Endothelial cell of umbilical vein (primary cell): ENCODE measurements around the gene PI4KB. TPM values are rescaled to one million over a fixed set of nuclear protein-coding genes. Genes with fewer than 3 reads are reported as not detected.
A peak's percentile ranks its signal among the peaks of the same experiment; 100 is the strongest.

Source experiments
- BruUV-seq: library from RNA; stranded (reverse); fragments of 400-500 nt; replicated peaks from 2 replicates; lab custom pipeline; 2021; lab: Mats Ljungman, UMichigan
- CTCF ChIA-PET: fragments of 300-600, 350-600 bp; sonication (Branson Sonifier 250); formaldehyde crosslinking; loops from one replicate; lab custom pipeline; 2021; ENCODE audit warnings: antibody characterized with exemption, inconsistent platforms; lab: Charles Lee
- POLR2A ChIA-PET: fragments of 300-600, 350-600 bp; sonication (Branson Sonifier 250); formaldehyde crosslinking; loops from one replicate; lab custom pipeline; 2021; ENCODE audit warnings: antibody characterized with exemption, inconsistent platforms; lab: Charles Lee
- DNase-seq: peaks from one replicate; pipeline ENCODE4 v3.0.0-alpha.2; 2011; ENCODE audit warnings: low read depth, low spot score
- FAIRE-seq: peaks from 2 replicates; lab custom pipeline; 2011; peaks lifted over from hg19 to GRCh38; lab: Jason Lieb, UNC
- H2AFZ ChIP-seq: 2 replicates; pipeline ENCODE4 v1.6.0; 2012; ENCODE audit warnings: low read depth, low read length, control low read depth, inconsistent platforms
- H3K27ac ChIP-seq: 2 replicates; pipeline ENCODE4 v1.5.1; 2011; ENCODE audit warnings: low read depth, mild to moderate bottlenecking, control low read depth, low read length, moderate library complexity; ENCODE audit not compliant: insufficient read depth
- H3K27me3 ChIP-seq, 2 experiments: 2 replicates each; pipeline versions ENCODE4 v1.6.0 to v1.6.1; 2011; ENCODE audit warnings: low read length in 2 of 2, mixed read lengths in 1 of 2; ENCODE audit not compliant: control insufficient read depth in 2 of 2, insufficient read depth in 2 of 2
- H3K36me3 ChIP-seq, 2 experiments: 2 replicates in 1 of 2; 3 replicates in 1 of 2; pipeline ENCODE4 v1.5.1; 2011; ENCODE audit warnings: low read length in 2 of 2, mild to moderate bottlenecking in 1 of 2, moderate library complexity in 1 of 2; ENCODE audit not compliant: control insufficient read depth in 2 of 2, insufficient read depth in 2 of 2; ENCODE audit errors: extremely low read depth in 1 of 2
- H3K4me1 ChIP-seq: 3 replicates; pipeline ENCODE4 v1.5.1; 2011; ENCODE audit warnings: mild to moderate bottlenecking, low read length; ENCODE audit not compliant: control insufficient read depth, insufficient read depth; ENCODE audit errors: extremely low read depth
- H3K4me2 ChIP-seq: 2 replicates; pipeline ENCODE4 v1.6.1; 2011; ENCODE audit warnings: low read length, control low read depth, mixed read lengths; ENCODE audit not compliant: insufficient read depth
- H3K4me3 ChIP-seq, 3 experiments: fragments of 200-600 bp in 1 of 3; sonication (generic), shearing (Covaris generic) in 1 of 3; replicated peaks in 1 of 3; 2 replicates each; pipeline ENCODE4 v1.5.1; 2011 to 2016; ENCODE audit warnings: control low read depth in 3 of 3, low read length in 3 of 3, mild to moderate bottlenecking in 2 of 3, inconsistent platforms in 1 of 3, low read depth in 1 of 3, moderate library complexity in 1 of 3; ENCODE audit not compliant: insufficient read depth in 1 of 3
- H3K79me2 ChIP-seq: 2 replicates; pipeline ENCODE4 v1.6.0; 2012; ENCODE audit warnings: low read length, inconsistent platforms; ENCODE audit not compliant: control insufficient read depth, insufficient read depth
- H3K9ac ChIP-seq: replicated peaks from 2 replicates; pipeline ENCODE3; 2011; ENCODE audit warnings: low read length, control low read depth; ENCODE audit not compliant: insufficient read depth; ENCODE audit errors: extremely low read depth
- H3K9me1 ChIP-seq: replicated peaks from 3 replicates; pipeline ENCODE4 v1.6.0; 2011; ENCODE audit warnings: mild to moderate bottlenecking, low read length; ENCODE audit not compliant: control insufficient read depth, insufficient read depth; ENCODE audit errors: extremely low read depth
- H3K9me3 ChIP-seq: replicated peaks from 2 replicates; pipeline ENCODE4 v1.5.1; 2012; ENCODE audit warnings: low read length, inconsistent platforms; ENCODE audit not compliant: control insufficient read depth, insufficient read depth
- H4K20me1 ChIP-seq: replicated peaks from 2 replicates; pipeline ENCODE3; 2011; ENCODE audit warnings: mild to moderate bottlenecking, low read length; ENCODE audit not compliant: control insufficient read depth, insufficient read depth; ENCODE audit errors: extremely low read depth
- CTCF ChIP-seq, 2 donors: IDR thresholded peaks; 1 replicate in 1 of 2; 2 replicates in 1 of 2; pipeline ENCODE4 v1.5.1; 2011; ENCODE audit warnings: low read length in 2 of 2, mild to moderate bottlenecking in 2 of 2, moderate library complexity in 2 of 2, control low read depth in 1 of 2, inconsistent platforms in 1 of 2, low read depth in 1 of 2; ENCODE audit not compliant: insufficient read depth in 1 of 2; ENCODE audit errors: extremely low read depth in 1 of 2
- EZH2 ChIP-seq: IDR thresholded peaks from 2 replicates; pipeline ENCODE4 v1.6.1; 2012; ENCODE audit warnings: borderline replicate concordance, low read depth, mild to moderate bottlenecking, moderate library complexity, low read length, inconsistent platforms; ENCODE audit not compliant: severe bottlenecking
- FOS ChIP-seq: IDR thresholded peaks from 2 replicates; pipeline ENCODE4 v1.6.1; 2011; ENCODE audit warnings: mild to moderate bottlenecking, low read length, moderate library complexity, borderline replicate concordance; ENCODE audit not compliant: insufficient read depth
- GATA2 ChIP-seq: IDR thresholded peaks from 2 replicates; pipeline ENCODE4 v1.7.0; 2011; ENCODE audit warnings: low read depth, mild to moderate bottlenecking, moderate library complexity, mixed read lengths, low read length; ENCODE audit not compliant: insufficient read length, insufficient read depth
- JUN ChIP-seq: IDR thresholded peaks from 2 replicates; pipeline ENCODE4 v1.6.1; 2011; ENCODE audit warnings: borderline replicate concordance, low read depth; ENCODE audit not compliant: insufficient read length, insufficient read depth
- MAX ChIP-seq: IDR thresholded peaks from 2 replicates; pipeline ENCODE4 v1.6.1; 2011; ENCODE audit not compliant: insufficient read depth, insufficient read length
- MYC ChIP-seq: IDR thresholded peaks from one replicate; pipeline ENCODE4 v1.6.1; 2011; ENCODE audit warnings: mild to moderate bottlenecking, low read depth, low read length
- POLR2A ChIP-seq: IDR thresholded peaks from 2 replicates; pipeline ENCODE4 v1.6.1; 2012; ENCODE audit warnings: low read depth, mild to moderate bottlenecking, control low read depth, low read length
- POLR2AphosphoS5 ChIP-seq: IDR thresholded peaks from 2 replicates; pipeline ENCODE4 v1.6.1; 2012; ENCODE audit warnings: low read depth, mild to moderate bottlenecking, control low read depth, low read length, moderate library complexity; ENCODE audit not compliant: insufficient read depth
- dilution Hi-C: fragments of 300-500 bp; cut with MboI; formaldehyde crosslinking; loops from one replicate; pipeline ENCODE4 v1.15.0; 2019; ENCODE audit warnings: low sequenced_read_pairs; ENCODE audit not compliant: extremely low pct_ligation_motif_present
- intact Hi-C: fragments of 100-400 bp; cut with micrococcal nuclease; formaldehyde crosslinking; loops from one replicate; pipeline ENCODE4 v1.10.0; 2022
- polyA plus RNA-seq, 4 experiments: library from polyadenylated mRNA; depleted of rRNA in 3 of 4; stranded (reverse) in 3 of 4; unstranded in 1 of 4; fragments of >200 nt; gene quantifications; 2 replicates each; pipeline versions ENCODE4 v1.2.1 to v1.2.3, GENCODE V29; 2011 to 2012; ENCODE audit warnings: missing spikeins in 1 of 4
- total RNA-seq: library from RNA; stranded (reverse); gene quantifications from 2 replicates; pipeline ENCODE4 v1.2.3, GENCODE V29; 2021

The PI4KB gene
- total and polyA plus RNA-seq, 2 donors (not counting 3 experiments of a cell fraction or from before 2014, with no cell fraction given): 60.9 to 67.8 TPM

GRCh38 chr1:151326619-151327222 lies 495 bp downstream of the PI4KB start:
- Histone ChIP-seq H4K20me1 (no peaks in the 10 kb centered on the region), H3K4me3 (peak overlapping the region; percentile 63 to 86 (median 83)), H3K9me3 (no peaks in the 10 kb centered on the region), H3K4me1 (peaks cover 22% of the 10 kb centered on the region), H3K9me1 (no peaks in the 10 kb centered on the region), H3K9ac (peak overlapping the region; percentile 97), H2AFZ (peak overlapping the region; percentile 0), H3K27ac (peak overlapping the region; percentile 93), H3K79me2 (peaks cover 28% of the 10 kb centered on the region), H3K36me3 (peaks cover 0 to 3% of the 10 kb centered on the region in 2 experiments), H3K4me2 (peak overlapping the region; percentile 79), H3K27me3 (no peaks in the 10 kb centered on the region)
- no TSS peak for BruUV-seq
- dilution Hi-C loops: no loop called here
- POLR2A ChIA-PET: interaction anchor here (0.6 to 1.8 kb wide), 4 partner anchors 10 to 214 kb away, joined by 3 to 11 read pairs (median 4); no protein-coding TSS in a partner anchor
- FAIRE-seq: no peak
- intact Hi-C loops: loop anchor here (1.0 to 5.0 kb wide), 4 partner anchors 14 to 129 kb away; partner anchors contain the start of gene PIP5K1A
- DNase-seq: peak; percentile 51
- CTCF ChIA-PET: interaction anchor here (0.7 to 5.9 kb wide), 6 partner anchors 10 to 92 kb away, joined by 3 to 103 read pairs (median 9); no protein-coding TSS in a partner anchor
- TF ChIP-seq MYC (no peak), POLR2A (peak; percentile 57)

- peak overlapping the region; percentile 79 for H3K4me2 ChIP-seq
- no peak overlapping the region for H3K27ac ChIP-seq
- no peaks in the 10 kb centered on the region for H3K27me3 ChIP-seq
- peaks cover 0 to 3% of the 10 kb centered on the region in 2 experiments for H3K36me3 ChIP-seq
- H3K9me1 ChIP-seq: no peaks in the 10 kb centered on the region
- FAIRE-seq (peak; percentile 12), DNase-seq (no peak)
- ChIA-PET CTCF (interaction anchor here (0.8 to 5.9 kb wide), 8 partner anchors 10 to 93 kb away, joined by 3 to 103 read pairs (median 4); no protein-coding TSS in a partner anchor), POLR2A (no interaction called here)
- no peak for TF ChIP-seq FOS
- no peak for TF ChIP-seq MYC
- TF ChIP-seq MAX: no peak
- no peak for TF ChIP-seq GATA2
- TF ChIP-seq POLR2AphosphoS5: no peak
- TF ChIP-seq CTCF (IDR thresholded peaks at IDR 0.05; ENCODE audit: extremely low read depth in 1 of 2, insufficient read depth in 1 of 2, low read depth in 1 of 2, low read length in 2 of 2): no peak
- TF ChIP-seq POLR2A: no peak
- TF ChIP-seq EZH2: no peak
- no peak for TF ChIP-seq JUN
- H3K4me1 ChIP-seq: peaks cover 22% of the 10 kb centered on the region
- intact Hi-C loops (loop anchor here (2.0 to 5.0 kb wide), 3 partner anchors 15 to 129 kb away; partner anchors contain the start of gene PIP5K1A), dilution Hi-C loops (no loop called here)
- no peaks in the 10 kb centered on the region for H3K9me3 ChIP-seq
- peaks cover 30% of the 10 kb centered on the region for H3K79me2 ChIP-seq
- peak overlapping the region; percentile 97 for H3K9ac ChIP-seq
- peak overlapping the region in 2 of 3 experiments; percentile 63 to 86 for H3K4me3 ChIP-seq
- no peaks in the 10 kb centered on the region for H4K20me1 ChIP-seq
- H2AFZ ChIP-seq: no peak overlapping the region
- TSS peak; percentile 41 for BruUV-seq
Observed at GRCh38 chr1:151325646-151326429, 1.4 kb downstream of the PI4KB start.
